ENCODE measurements around the gene GPR45. TPM values are rescaled to one million over a fixed set of nuclear protein-coding genes. Genes with fewer than 3 reads are reported as not detected.
A peak's percentile ranks its signal among the peaks of the same experiment; 100 is the strongest.

The GPR45 gene
- total RNA-seq, 4 donors from 2014 or later = not detected

- no peak for DNase-seq (ENCODE audit: low spot score)
- no peak for TF ChIP-seq CTCF (IDR thresholded peaks at IDR 0.05)
- ATAC-seq (ENCODE audit: low FRiP score) = no peak
These were observed 13.1 kb downstream of the GPR45 start for GRCh38 chr2:105254531-105255210.

GRCh38 chr2:105255979-105256378 is 14.4 kb downstream of the GPR45 start:
- ATAC-seq (ENCODE audit: low FRiP score) (no peak), DNase-seq (ENCODE audit: low spot score) (no peak)
- no peak for TF ChIP-seq CTCF (IDR thresholded peaks at IDR 0.05)

GRCh38 chr2:105256431-105257047 is 15.0 kb downstream of the GPR45 start:
- DNase-seq (ENCODE audit: low spot score) (no peak), ATAC-seq (ENCODE audit: low FRiP score) (no peak)
- TF ChIP-seq CTCF (IDR thresholded peaks at IDR 0.05) = no peak

GRCh38 chr2:105257981-105258380 is 16.4 kb downstream of the GPR45 start:
- DNase-seq (ENCODE audit: low spot score) = no peak
- ATAC-seq (ENCODE audit: low FRiP score) = no peak
- no peak for TF ChIP-seq CTCF (IDR thresholded peaks at IDR 0.05)

GRCh38 chr2:105258835-105259350 is 17.4 kb downstream of the GPR45 start:
- ATAC-seq (ENCODE audit: low FRiP score) = no peak
- no peak for TF ChIP-seq CTCF (IDR thresholded peaks at IDR 0.05)
- no peak for DNase-seq (ENCODE audit: low spot score)

GRCh38 chr2:105261061-105261460 is 19.5 kb downstream of the GPR45 start:
- peak; percentile 96 for ATAC-seq (ENCODE audit: low FRiP score)
- no peak for TF ChIP-seq CTCF (IDR thresholded peaks at IDR 0.05)
- DNase-seq (ENCODE audit: low spot score) = no peak

GRCh38 chr2:105262651-105263091 is 21.1 kb downstream of the GPR45 start:
- ATAC-seq (ENCODE audit: low FRiP score) = no peak
- no peak for DNase-seq (ENCODE audit: low spot score)
- TF ChIP-seq CTCF (IDR thresholded peaks at IDR 0.05) = no peak
